Body of pancreas (tissue), 4 donors: Measurements from ENCODE around the gene CCDC120.

ENCODE experiments used
- POLR2A ChIP-seq, 3 donors: fragments of 450-650 bp; IDR thresholded peaks; one replicate each; pipeline ENCODE4 v1.6.1; 2016; ENCODE audit warnings: antibody characterized with exemption in 3 of 3, mild to moderate bottlenecking in 2 of 3
- TF ChIP-seq, protein P1 (sequence below), 7 experiments: fragments of 450-650 bp in 4 of 7; fragments of 200-600 bp in 3 of 7; sonication (generic) in 3 of 7; IDR thresholded peaks; one replicate each; pipeline ENCODE4 v1.5.1; 2016 to 2019; ENCODE audit warnings: antibody characterized with exemption in 7 of 7

DNA sequence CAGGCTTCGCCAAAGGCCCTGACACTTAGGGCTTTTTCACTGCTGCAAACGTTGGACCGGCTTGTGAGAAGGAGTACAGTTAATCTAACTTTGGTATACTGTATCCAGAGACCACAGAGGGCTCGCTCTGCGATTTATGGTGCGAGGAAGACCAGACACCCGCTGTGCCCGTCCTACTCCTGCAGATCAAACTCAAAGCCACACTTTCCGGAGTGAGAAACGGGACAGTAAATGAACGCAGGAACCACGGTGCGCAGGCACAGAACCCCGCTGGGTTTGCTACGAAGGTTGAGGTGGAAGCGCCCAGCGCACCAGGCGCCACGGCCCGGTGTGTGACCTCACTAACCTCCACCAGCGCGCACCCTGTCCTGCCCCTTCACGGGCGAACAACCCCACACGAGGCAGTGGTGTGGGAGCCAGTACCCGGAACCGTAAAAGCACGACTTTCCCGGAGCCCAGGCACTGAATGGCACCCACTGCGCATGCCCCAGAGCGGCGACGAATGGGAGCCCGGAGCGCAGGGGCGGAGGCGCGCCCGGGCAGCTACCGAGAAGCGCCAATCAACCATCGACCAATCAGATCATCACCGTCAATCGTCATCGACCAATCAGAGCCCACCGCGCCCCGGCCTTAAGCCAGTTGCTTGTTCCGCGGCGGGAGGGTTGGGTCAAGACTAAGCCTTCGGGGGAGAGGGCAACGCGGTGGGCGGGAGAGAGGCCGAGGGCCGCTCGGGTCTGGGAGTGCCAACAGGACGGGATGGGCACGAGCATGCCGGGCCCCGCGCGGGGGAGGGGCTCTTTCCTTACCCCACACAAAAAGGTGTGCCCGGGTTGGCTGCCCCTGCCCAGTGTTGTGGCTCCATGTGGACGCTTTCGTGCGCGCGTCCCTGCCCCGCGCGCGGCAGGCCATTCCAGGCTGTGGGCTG lies 42.2 kb downstream of the CCDC120 start:
- peak; percentile 51 to 83 (median 79) for TF ChIP-seq POLR2A (IDR thresholded peaks at IDR 0.05)
- TF ChIP-seq, protein P1, sequence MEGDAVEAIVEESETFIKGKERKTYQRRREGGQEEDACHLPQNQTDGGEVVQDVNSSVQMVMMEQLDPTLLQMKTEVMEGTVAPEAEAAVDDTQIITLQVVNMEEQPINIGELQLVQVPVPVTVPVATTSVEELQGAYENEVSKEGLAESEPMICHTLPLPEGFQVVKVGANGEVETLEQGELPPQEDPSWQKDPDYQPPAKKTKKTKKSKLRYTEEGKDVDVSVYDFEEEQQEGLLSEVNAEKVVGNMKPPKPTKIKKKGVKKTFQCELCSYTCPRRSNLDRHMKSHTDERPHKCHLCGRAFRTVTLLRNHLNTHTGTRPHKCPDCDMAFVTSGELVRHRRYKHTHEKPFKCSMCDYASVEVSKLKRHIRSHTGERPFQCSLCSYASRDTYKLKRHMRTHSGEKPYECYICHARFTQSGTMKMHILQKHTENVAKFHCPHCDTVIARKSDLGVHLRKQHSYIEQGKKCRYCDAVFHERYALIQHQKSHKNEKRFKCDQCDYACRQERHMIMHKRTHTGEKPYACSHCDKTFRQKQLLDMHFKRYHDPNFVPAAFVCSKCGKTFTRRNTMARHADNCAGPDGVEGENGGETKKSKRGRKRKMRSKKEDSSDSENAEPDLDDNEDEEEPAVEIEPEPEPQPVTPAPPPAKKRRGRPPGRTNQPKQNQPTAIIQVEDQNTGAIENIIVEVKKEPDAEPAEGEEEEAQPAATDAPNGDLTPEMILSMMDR (IDR thresholded peaks at IDR 0.05): no peak
